Epithelial cell of esophagus (primary cell): Measurements from ENCODE around the gene KLK13.

ENCODE experiments used
- DNase-seq: peaks from one replicate; pipeline ENCODE4 v3.0.0; 2010; ENCODE audit warnings: low read depth
- H3K4me3 ChIP-seq: 2 replicates; pipeline ENCODE4 v1.5.1; 2011; ENCODE audit warnings: mild to moderate bottlenecking, low read length, control low read depth
- CTCF ChIP-seq: IDR thresholded peaks from 2 replicates; pipeline ENCODE4 v1.5.1; 2011; ENCODE audit warnings: low read depth, mild to moderate bottlenecking, low read length, control low read depth, inconsistent platforms; ENCODE audit not compliant: insufficient read depth; ENCODE audit errors: missing control alignments

Gene KLK13

GRCh38 chr19:51093101-51093500, 28.2 kb upstream of the KLK13 start:
- DNase-seq = no peak
- TF ChIP-seq CTCF = no peak
- H3K4me3 ChIP-seq = no peak overlapping the region

GRCh38 chr19:51091895-51092873, 27.3 kb upstream of the KLK13 start:
- H3K4me3 ChIP-seq = no peak overlapping the region
- DNase-seq = no peak
- TF ChIP-seq CTCF = no peak

- no peak for DNase-seq
- TF ChIP-seq CTCF = no peak
- H3K4me3 ChIP-seq = no peak overlapping the region
Measured at GRCh38 chr19:51091126-51091525, 26.2 kb upstream of the KLK13 start.

- no peak for DNase-seq
- H3K4me3 ChIP-seq = no peak overlapping the region
- no peak for TF ChIP-seq CTCF
Measured at GRCh38 chr19:51090471-51090870, 25.6 kb upstream of the KLK13 start.

GRCh38 chr19:51089786-51090185, 24.9 kb upstream of the KLK13 start:
- no peak for DNase-seq
- H3K4me3 ChIP-seq = no peak overlapping the region
- no peak for TF ChIP-seq CTCF

GRCh38 chr19:51086153-51086850, 21.4 kb upstream of the KLK13 start:
- TF ChIP-seq CTCF = no peak
- DNase-seq = no peak
- H3K4me3 ChIP-seq = no peak overlapping the region
